Sciatic nerve (tissue), 2 donors: ENCODE results near the gene TEX50. TPM values are rescaled to one million over a fixed set of nuclear protein-coding genes. Genes with fewer than 3 reads are reported as not detected.
"Not testable (repeated sequence)": the region's sequence is repeated elsewhere in the genome, so short reads cannot be mapped to it uniquely, and the experiment has no call there.

Source experiments
- ATAC-seq: fragments of 200-7000 bp; cut with Tn5 transposase; one replicate; pipeline ENCODE4 v1.9.1; 2020; ENCODE audit warnings: mild to moderate bottlenecking, moderate library complexity
- DNase-seq: peaks from one replicate; pipeline ENCODE4 v3.0.0-alpha.2; 2020; ENCODE audit warnings: low spot score
- intact Hi-C: fragments of 100-400 bp; cut with DNase I; formaldehyde crosslinking; loops from one replicate; pipeline ENCODE4 v1.14.2; 2022
- total RNA-seq: library from RNA; stranded (reverse); fragmentation: NEBNext Ultra II Directional; extraction: Animal tissue kit (Norgen Biotek cat#: 25700); gene quantifications from one replicate; pipeline ENCODE4 v1.2.1, GENCODE V29; 2021
- donor health status: DM: no; HTN: no; CAD: no.
- donor health status: DM: no; HTN: no; CAD: no.

TEX50 gene, protein sequence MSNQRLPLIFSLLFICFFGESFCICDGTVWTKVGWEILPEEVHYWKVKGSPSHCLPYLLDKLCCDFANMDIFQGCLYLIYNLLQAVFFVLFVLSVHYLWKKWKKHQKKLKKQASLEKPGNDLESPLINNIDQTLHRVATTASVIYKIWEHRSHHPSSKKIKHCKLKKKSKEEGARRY
- not detected for total RNA-seq

DNA sequence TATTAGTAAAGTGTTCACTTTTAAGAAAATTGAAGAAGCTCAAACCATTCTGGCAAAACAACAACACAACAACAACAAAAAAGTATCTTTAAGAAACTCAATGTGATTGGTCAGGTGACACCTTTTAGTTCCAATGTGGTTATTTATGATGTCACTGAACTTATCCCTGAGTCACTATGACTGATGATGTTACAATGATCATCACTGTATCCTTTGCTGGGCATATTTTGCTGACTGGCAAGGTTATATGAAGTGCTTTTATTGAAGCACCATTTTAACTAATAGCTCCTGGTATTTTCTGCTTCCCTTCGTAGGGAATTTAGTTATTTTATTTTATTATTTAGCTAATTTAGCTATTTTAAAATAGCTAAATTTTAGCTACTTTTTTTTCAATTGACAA is at the start of gene TEX50:
Gene TEX50, plus strand, starts transcription at position 223 of the 400 bp plus-strand sequence. CDS start 184 bp downstream, outside the sequence.
- ATAC-seq, result no peak
- intact Hi-C loops, result no loop called here
- DNase-seq, result no peak

DNA sequence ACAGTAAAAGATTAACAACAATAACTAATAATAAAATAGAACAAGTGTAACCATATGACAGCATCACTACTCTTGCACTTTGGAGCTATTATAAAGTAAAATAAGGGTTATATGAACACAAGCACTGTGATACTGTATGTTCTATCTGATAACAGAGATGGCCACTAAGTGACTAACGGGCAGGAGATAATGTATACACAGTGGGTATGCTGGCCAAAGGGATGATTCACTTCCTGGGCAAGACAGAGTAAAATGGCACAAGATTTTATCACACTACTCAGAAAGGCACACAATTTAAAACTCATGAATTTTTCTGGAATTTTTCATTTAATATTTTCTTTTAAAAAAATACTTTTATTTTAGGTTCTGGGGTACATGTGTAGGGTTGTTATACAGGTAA is 44.6 kb upstream of the TEX50 start:
- intact Hi-C loops, result no loop called here
- no peak for DNase-seq
- ATAC-seq, result no peak

DNA sequence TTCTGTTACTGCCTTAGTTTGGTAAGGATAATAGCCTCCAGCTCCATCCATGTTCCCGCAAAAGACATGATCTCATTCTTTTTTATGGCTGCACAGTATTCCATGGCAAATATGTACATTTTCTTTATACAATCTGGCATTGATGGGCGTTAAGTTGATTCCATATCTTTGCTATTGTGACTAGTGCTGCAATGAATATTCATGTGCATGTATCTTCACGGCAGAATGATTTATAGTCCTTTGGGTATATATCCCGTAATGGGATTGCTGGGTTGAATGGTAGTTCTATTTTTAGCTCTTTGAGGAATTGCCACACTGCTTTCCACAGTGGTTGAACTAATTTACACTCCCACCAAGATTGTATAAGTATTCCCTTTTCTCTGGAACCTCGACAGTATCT is 44.0 kb upstream of the TEX50 start:
- intact Hi-C loops, ATAC-seq, DNase-seq: not testable (repeated sequence)

DNA sequence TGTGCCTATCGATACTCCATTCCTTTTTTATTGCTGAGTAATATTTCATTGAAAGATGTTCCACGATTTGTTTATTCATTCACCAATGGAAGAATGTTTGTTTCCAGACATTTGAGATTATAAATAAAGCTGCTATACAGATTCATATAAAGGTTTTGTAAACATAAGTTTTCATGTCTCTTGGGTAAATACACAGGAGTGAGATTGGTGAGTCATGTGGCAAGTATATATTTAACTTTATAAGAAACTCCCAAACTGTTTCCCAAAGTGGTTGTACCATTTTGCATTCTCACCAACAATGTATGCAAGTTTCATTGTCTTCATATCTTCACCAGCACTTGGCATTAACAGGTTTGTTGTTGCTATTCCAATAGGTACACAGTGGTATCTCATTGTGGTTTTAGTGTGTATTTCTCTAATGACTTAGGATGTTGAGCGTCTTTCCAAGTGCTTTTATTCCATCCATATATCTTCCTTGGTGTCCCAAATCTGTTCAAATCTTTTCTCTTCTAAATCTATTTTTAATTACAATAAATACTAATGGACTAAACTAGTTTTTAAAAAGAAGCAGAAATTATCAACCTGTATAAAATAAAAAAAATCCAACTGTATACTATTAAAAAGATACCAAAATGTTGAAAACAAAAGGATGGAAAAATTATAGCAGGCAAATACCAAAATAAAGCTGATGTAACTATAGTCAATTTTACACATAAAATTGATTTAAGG is 38.9 kb upstream of the TEX50 start:
- intact Hi-C loops, result no loop called here
- no peak for DNase-seq
- ATAC-seq, result no peak

DNA sequence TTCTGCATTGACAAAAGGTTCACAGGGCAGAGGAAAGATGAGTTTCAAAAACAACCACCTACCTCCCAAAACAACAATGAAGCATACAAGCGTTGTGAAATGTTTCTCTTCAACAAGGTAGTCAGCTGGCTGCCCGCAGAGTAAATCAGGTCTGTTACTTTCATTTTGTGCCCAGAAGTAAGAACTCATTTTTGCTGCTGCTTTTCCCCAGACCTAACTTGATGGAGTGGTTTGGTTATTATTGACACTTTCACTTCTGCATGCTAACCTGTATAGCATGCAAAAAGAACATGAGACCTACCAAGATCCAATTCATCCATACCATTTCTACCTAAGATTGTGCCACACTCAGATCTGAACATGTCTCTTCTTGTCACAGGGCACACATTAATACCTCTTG is 33.5 kb upstream of the TEX50 start:
- DNase-seq (no peak), ATAC-seq (no peak)
- intact Hi-C loops, result no loop called here

DNA sequence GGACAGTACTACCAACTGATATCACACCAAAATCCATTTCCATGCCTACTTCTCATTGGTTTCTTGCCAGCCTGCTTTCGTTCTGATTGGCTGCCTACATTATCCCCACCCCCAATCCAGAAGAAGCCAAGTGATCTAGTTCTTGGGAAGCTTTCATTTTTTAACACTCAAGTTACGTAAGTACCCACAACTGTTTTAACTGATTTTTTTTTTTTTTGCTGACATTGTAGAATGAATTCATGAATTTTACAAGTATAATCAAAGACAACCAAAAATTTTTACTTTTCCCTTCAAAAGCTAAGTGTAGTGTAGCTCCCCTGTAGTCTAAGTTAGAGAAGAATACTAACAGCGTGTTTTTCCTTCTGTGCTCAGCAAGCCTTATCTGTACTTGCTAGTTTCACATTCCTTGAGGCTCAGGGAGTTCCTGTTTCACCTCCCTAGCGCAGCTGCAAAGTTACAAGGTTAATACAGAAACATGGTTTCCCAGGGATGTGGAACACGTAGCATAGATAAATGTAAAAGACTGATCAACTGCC is 32.0 kb upstream of the TEX50 start, which contains the start of gene SLC9C2:
Gene SLC9C2, minus strand, starts transcription at position 17 of the 536 bp plus-strand sequence. CDS start 1,296 bp downstream, outside the sequence.
- ATAC-seq (peak; percentile 53), DNase-seq (no peak)
- intact Hi-C loops, result no loop called here

DNA sequence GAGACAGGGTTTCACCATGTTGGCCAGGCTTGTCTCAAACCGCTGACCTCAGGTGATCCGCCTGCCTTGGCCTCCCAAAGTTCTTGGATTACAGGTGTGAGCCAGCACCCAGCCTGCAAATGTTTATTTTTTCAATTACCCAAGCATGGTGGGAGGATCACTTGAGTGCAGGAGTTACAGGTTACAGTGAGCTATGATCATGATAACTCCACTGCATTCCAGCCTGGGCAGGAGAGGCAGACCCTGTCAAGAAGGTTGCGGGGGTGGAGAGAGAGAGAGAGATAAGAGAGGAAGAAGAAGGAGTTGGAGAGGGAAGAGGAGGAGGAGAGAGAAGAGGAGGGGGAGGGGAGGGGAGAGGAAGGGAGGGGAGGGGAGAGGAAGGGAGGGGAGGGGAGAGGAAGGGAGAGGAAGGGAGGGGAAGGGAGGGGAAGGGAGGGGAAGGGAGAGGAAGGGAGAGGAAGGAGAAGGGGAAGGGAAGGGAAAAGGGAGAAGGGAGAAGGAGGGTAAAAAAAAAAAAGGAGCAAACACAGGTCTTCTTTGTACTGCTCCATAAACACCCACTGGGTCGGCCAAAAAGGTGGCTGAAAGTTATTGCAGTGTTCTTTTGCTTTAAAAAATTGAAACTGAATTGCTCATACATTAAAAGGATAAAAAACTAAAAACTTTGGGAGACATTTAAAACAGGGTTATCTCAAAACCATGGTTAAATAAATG is 26.5 kb upstream of the TEX50 start:
- no peak for DNase-seq
- intact Hi-C loops, result no loop called here
- ATAC-seq, result no peak

DNA sequence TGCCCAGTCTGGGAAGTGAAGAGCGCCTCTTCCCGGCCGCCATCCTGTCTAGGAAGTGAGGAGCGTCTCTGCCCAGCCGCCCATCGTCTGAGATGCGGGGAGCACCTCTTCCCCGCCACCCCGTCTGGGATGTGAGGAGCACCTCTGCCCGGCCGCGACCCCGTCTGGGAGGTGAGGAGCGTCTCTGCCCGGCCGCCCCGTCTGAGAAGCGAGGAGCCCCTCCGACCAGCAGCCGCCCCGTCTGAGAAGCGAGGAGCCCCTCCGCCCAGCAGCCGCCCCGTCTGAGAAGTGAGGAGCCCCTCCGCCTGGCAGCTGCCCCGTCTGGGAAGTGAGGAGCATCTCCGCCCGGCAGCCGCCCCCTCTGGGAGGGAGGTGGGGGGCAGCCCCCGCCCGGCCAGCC is 22.1 kb upstream of the TEX50 start:
- DNase-seq, ATAC-seq, intact Hi-C loops: not testable (repeated sequence)

DNA sequence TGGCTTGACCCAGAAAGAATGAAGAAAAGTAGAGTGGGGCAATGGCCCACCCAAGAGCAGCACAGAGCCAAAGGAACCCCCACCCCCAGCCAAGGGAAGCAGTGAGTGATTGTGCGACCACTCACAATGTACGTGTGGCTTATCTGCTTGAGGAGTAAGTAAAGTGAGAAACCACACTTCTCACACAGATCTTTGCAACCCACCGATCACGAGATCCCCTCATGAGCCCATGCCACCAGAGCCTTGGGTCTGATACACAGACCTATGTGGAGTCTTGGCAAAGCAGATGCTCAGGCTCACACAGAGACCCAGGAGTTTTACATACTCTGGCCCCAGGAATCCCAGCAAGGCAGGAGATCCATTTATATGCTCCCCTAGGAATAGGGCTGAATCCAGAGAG is 18.3 kb upstream of the TEX50 start:
- intact Hi-C loops, result no loop called here
- no peak for DNase-seq

DNA sequence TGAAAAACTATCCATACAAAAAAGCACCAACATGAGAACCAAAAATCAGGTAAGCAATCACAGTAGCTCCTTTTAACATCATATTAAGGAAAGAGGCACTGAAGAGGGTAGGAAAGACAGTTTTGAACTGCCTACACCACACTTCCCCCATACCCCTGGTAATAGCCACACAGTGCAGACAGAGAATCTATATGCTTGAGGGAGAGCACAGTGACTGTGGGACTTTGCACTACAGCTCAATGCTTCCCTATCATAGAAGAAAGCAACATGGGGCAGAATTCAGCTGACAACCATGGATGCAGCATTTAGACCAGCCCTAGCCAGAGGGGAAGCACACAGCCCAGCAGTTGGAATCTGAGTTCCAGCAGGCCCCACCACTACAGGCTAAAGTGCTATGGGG is 7.9 kb upstream of the TEX50 start:
- intact Hi-C loops, result no loop called here
- no peak for DNase-seq
- no peak for ATAC-seq

More for the DNA sequence above, 18.3 kb upstream of the TEX50 start:
- no peak for ATAC-seq

DNA sequence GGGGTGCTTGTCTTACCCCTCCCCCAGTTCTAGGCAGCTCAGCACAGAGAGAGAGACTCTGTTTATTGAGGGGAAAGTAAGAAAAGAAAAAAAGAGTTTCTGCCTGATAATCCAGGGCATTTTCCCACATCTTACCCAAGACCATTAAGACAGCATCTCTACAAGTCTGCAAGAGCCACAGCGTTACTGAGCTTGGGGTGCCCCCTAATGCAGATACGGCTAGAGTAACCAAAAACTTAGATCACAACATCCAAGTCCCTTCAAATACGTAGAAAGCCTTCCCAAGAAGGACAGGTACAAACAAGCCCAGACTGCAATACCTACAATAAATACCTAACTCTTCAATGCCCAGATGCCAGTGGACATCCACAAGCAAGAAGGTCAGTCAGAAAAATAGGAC is 6.2 kb upstream of the TEX50 start:
- DNase-seq (no peak), ATAC-seq (no peak)
- intact Hi-C loops, result no loop called here

DNA sequence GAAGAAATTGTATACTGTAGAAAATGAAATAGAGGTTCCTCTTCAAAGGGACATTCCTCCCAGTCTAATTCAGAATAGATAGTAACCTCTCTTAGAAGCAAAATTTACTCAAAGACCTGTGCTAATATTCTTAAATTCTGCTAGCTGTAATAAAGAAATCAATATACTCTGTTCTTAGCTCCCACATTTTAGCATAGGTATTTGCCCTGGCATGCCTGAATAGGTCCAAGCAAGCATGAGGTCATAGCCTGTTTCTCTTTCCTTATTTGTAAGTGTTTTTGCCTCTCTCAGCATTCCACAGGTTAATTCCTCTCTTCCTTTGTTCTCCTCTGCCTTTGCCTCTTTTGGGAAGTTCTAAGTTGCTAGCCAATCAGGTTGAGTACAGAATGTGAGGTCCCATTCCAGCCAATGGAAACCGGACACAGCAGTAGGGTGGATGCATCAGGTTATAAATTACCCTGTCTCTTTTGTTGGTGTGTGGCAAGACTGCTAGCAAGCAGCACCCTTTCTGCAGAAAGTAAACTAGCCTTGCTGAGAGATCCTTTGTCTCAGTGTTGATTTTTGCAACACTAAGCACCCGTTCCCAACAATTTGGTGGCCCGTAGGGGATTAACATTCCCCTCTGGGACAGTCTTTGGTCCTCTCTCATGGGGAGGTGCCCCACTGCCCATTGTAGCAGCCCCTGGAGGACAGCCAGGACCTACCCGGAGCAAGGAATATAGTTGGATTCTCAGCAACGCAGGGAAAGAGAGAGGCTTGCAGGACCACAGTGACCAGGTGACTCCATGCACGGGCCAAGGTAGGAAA is 2.3 kb downstream of the TEX50 start:
- DNase-seq, ATAC-seq, intact Hi-C loops: not testable (repeated sequence)

DNA sequence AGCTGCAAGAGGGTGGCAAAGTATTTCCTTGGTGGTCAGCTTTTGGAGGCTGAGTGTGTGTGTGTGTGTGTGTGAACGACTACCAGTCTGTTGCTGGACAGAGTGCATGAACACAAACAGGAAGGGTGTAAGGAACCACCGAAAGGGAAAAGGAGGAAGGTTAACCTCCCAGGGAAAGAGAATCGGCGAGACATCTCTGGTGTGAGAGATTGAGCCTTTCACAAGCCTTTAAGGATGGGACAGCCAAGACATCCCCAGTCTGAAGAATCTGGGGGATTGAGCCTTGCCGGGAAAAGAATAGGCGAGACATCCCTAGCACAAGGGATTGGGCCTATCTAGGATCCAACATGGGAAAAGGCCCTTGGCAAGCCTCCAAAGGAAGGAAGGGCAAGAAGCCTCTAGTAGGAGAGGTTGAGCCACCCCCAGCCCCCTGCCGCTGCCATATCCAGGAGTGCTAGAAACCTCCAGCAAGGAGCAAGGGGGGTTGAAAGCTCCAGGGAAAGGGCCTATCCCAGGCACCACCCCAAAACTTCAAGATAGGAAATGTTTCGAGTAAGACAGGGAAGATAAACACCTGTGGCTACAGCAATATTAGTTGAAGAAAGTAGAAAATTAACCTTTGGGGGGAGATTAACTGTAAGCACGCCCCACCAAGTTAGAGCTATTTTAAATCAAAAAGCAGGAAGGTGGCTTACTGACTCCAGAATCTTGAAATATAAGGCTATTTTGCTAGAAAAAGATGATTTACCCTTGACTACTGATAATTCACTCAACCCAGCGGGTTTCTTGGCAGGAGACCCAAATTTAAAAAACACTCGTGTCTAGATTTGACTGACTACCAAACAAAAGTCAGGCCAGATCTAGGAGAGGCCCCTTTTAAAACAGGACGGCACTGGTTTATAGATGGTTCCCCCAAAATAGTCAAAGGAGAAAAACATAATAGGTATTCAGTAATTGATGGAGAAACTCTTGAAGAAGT is 3.2 kb downstream of the TEX50 start:
- ATAC-seq (no peak), DNase-seq (no peak)
- intact Hi-C loops, result no loop called here

DNA sequence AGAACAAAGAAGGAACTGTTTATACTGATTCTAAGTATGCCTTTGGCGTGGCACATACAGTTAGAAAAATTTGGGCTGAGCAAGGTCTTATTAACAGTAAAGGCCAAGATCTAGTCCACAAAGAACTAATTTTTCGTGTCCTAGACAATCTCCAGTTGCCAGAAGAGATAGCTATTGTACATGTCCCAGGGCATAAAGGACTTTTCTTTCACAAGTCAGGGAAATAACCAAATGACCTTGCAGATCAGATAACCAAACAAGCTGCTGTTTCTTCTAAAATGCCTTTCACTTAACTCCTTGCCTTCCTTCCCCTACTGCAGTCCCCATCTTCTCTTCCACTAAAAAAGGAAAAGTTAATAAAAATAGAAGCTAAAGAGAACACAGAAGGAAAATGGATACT is 4.0 kb downstream of the TEX50 start:
- intact Hi-C loops, result no loop called here
- DNase-seq, result no peak

DNA sequence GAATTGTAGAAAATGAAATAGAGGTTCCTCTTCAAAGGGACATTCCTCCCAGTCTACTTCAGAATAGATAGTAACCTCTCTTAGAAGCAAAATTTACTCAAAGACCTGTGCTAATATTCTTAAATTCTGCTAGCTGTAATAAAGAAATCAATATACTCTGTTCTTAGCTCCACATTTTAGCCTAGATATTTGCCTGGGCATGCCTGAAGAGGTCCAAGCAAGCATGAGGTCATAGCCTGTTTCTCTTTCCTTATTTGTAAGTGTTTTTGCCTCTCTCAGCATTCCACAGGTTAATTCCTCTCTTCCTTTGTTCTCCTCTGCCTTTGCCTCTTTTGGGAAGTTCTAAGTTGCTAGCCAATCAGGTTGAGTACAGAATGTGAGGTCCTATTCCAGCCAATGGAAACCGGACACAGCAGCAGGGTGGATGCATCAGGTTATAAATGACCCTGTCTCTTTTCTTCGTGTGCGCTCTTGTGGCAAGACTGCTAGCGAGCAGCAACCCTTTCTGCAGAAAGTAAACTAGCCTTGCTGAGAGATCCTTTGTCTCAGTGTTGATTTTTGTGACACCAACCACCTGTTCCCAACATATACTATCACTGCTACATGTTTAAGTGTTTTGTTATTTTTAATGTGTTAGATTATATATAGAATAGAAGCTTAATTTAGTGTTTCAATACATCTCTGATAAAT is 7.5 kb downstream of the TEX50 start:
- ATAC-seq, DNase-seq, intact Hi-C loops: not testable (repeated sequence)

More for the DNA sequence above, 4.0 kb downstream of the TEX50 start:
- no peak for ATAC-seq

DNA sequence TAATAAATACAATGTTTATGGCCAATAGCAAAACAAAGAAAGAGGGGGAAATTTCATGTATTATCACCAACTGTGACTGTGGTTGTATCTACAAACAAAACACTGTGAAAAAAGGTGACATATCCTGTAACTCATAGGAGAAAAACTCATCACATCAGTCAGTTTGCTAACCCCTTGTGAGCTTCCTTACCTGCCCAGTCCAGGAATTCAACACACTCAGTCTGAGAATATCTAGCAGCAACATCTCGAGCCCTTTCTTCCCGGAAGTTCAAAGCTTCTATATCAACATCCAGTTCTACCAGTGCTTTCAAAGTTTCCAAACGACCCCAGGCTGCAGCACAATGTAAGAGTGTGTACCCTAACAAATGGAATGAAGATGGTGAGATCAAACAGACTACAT is 11.5 kb downstream of the TEX50 start:
- ATAC-seq (no peak), DNase-seq (no peak)
- intact Hi-C loops, result no loop called here

DNA sequence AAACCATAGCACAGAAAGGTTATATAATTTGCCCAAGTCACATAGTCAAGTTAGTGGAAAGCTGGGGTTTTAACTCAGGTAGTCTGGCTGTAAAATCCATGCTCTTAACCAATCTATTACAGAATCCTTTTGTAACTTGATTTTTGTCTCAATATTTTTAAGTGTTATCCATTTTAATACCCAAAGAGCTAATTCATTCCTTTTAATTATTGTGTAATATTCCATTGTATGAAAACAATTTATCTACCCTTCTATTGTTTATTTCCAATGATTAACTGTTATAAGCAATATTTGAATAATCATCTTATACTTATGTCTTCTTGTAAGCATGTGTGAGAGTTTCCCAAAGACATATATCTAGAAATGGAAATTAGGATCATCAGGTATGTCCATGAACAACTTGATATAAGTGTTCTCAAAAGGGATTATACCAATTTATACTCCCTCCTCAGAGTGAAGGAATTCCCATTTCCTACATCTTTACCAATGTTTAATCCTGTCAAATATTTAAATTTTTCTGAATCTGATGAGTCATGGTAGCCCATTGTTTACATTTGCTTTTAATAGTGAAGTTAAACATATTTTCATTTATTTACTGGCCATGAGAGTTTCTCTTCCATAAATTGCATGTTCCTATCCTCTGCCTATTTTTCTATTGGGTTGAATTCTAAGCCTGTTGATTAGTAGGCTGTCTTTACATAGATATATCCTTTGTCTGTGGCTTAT is 13.9 kb downstream of the TEX50 start:
- DNase-seq, result no peak
- intact Hi-C loops, result no loop called here

More for the DNA sequence above, 13.9 kb downstream of the TEX50 start:
- no peak for ATAC-seq
